GM12865 (cell line): Measurements from ENCODE around the gene PRKD2.
A peak's percentile ranks its signal among the peaks of the same experiment; 100 is the strongest.

Source experiments
- DNase-seq: peaks from one replicate; pipeline ENCODE4 v3.0.0; 2010; ENCODE audit warnings: low read depth
- H3K4me3 ChIP-seq: 2 replicates; pipeline ENCODE4 v1.5.1; 2011; ENCODE audit warnings: mild to moderate bottlenecking, low read depth, low read length, control low read depth
- TF ChIP-seq, protein P1 (sequence below): IDR thresholded peaks from 2 replicates; pipeline ENCODE4 v1.5.1; 2011; ENCODE audit warnings: low read length, control low read depth, low read depth, inconsistent platforms; ENCODE audit not compliant: insufficient read depth; ENCODE audit errors: missing control alignments

Gene PRKD2

GRCh38 chr19:46665072-46665471, 51.8 kb downstream of the PRKD2 start:
- TF ChIP-seq, protein P1, sequence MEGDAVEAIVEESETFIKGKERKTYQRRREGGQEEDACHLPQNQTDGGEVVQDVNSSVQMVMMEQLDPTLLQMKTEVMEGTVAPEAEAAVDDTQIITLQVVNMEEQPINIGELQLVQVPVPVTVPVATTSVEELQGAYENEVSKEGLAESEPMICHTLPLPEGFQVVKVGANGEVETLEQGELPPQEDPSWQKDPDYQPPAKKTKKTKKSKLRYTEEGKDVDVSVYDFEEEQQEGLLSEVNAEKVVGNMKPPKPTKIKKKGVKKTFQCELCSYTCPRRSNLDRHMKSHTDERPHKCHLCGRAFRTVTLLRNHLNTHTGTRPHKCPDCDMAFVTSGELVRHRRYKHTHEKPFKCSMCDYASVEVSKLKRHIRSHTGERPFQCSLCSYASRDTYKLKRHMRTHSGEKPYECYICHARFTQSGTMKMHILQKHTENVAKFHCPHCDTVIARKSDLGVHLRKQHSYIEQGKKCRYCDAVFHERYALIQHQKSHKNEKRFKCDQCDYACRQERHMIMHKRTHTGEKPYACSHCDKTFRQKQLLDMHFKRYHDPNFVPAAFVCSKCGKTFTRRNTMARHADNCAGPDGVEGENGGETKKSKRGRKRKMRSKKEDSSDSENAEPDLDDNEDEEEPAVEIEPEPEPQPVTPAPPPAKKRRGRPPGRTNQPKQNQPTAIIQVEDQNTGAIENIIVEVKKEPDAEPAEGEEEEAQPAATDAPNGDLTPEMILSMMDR, result no peak
- no peak for DNase-seq
- H3K4me3 ChIP-seq, result no peak overlapping the region

DNA sequence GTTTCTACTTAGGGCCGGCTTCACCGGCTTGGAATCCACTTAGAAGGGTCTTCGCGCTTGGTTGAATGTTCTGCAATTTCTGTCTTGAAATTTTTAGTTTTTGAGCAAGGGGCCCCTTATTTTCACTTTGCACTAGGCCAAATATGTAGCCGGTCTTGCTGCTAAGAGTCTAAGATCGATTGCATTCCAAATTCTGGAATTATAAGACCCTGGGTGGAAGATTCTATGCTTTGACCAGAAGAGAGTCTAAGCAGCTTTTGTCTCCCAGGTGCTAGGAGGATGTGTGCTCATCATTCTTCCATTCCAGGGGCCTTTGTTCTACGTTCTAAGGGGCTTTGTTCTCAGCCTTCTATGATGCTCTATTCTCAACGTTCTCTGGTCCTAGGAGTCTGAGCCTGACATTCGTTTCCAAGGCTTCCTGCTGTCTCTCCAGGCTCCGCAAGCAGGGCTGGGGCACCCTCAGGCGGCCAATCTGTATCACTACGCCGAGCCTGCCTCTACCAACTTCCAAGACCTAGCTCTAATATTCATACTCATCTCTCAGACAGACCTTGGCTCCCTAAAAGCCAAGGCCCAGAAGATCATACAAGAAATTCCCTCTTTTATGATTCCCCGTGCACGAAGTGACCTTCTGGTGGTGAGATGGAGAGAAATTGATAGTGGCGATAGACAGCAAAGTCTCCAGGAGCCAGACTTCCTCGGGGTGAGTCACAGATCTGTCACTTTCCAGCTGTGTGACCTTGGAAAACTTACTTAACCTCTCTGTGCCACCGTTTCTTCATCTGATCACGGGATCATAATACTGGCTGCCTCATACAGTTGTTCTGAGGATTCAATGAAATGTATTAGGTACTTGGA, 55.0 kb downstream of the PRKD2 start:
- H3K4me3 ChIP-seq, result peak overlapping the region; percentile 49
- TF ChIP-seq, protein P1, result peak; percentile 96
- peak; percentile 86 for DNase-seq

DNA sequence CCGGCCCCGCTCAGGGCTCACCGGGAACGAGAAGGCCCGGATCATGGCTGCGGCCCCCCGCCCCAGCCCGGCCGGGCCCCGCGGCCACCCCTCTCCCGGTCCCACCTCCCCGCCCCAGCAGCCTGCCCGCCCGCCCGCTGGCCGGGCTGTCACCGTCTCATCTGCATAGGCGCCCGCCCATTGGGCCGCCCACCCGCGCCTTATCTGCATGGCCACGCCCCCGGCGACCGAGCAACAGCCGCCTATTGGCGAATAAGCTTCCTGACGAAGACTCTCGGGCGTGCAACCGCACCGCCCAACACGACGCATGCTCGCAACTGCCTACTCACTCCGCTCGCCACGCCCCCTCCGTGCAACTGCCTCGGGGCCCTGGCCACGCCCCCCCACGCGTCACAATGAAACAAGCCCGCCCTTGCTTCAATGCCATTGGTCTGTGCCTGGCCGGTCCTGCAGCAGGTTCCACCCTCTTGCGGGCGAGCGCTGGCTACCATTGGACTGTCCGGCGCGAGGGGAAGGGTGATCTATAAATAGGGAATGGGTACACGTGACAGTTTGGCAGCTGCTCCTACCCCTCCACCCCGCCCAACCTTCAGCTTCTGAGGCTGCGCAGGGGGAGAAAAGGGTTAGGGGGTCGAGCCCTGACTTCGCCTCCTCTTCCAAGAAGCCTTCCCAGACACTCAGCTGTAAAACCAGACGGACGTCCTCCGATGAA, 55.7 kb downstream of the PRKD2 start, which contains the start of gene DACT3:
DACT3 (minus strand) TSS at position 163 of the 712 bp plus-strand sequence; CDS start at position 45, 118 bp downstream.
- DNase-seq, result peak; percentile 100
- H3K4me3 ChIP-seq, result peak within 1 kb of the TSS; percentile 49
- TF ChIP-seq, protein P1, result no peak

DNA sequence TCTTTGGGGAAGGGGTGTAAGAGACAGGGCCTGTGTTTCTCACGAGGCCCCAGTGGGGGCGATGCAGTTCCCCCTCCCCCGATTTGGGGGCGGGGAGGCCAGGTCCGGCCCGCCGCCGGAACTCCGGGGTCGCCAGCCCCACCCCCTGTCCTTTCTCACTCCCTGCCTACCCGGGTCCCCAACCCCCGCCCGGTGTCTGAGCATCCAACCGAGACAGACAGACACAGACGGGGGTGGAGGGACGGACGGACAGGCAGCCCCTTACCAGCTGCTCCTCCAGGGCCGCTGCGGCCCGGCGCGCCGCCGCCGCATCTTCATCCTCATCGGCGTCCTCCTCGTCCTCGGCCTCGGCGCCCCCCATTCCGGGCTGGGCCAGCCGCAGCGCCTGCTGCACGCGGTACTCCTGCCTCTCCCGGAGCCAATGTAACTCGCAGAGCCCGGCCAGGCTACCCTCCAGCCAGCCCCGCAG, 56.3 kb downstream of the PRKD2 start:
- DNase-seq, result no peak
- TF ChIP-seq, protein P1, result no peak
- peak overlapping the region; percentile 46 for H3K4me3 ChIP-seq

DNA sequence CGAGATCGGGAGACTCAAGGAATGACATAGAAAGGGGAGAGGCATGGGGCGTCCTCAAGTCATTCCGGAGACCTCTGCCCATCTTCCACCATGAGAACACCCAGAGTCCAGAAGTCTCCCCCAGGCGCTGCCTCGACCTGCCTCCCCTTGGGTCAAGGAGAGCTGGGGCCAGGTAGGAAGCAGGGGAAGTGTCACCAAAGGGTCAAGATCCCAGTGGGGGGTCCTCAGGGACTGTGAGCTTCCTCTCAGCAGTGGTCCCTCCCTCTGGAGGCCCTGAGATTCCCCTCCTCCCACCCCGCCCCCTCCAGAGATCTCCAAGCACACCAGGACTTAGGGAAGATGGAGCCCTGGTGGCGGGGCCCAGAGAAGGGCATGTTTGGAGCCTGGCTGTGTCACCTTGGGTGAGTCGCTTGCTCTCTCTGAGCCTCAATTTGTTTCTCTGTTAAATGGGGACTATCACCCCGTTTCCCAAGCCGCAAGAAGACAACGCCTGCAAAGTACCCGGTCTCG, 56.9 kb downstream of the PRKD2 start:
- no peak overlapping the region; the same call in 1 of the 2 replicates for H3K4me3 ChIP-seq
- no peak for DNase-seq
- TF ChIP-seq, protein P1, result no peak

- DNase-seq, result no peak
- H3K4me3 ChIP-seq, result no peak overlapping the region
- TF ChIP-seq, protein P1, result no peak
Observed at GRCh38 chr19:46659151-46660007, 57.5 kb downstream of the PRKD2 start.
